SK-N-SH (cell line): Measurements from ENCODE around the gene CALML6.

Experiments used
- CTCF ChIP-seq: fragments of 200-600 bp; sonication (generic); IDR thresholded peaks from 2 replicates; pipeline ENCODE4 v1.6.1; 2017; ENCODE audit warnings: antibody characterized with exemption, mild to moderate bottlenecking, moderate library complexity
- FOSL2 ChIP-seq: IDR thresholded peaks from 2 replicates; pipeline ENCODE4 v1.4.0; 2012; ENCODE audit warnings: low read depth, mild to moderate bottlenecking, moderate library complexity, borderline replicate concordance
- GATA2 ChIP-seq: sonication (generic); formaldehyde crosslinking; IDR thresholded peaks from 2 replicates; pipeline ENCODE4 v1.5.0; 2020; ENCODE audit warnings: mild to moderate bottlenecking, missing genetic modification reagents
- NFIC ChIP-seq: IDR thresholded peaks from 2 replicates; pipeline ENCODE4 v1.4.0; 2012; ENCODE audit warnings: borderline replicate concordance
- REST ChIP-seq: IDR thresholded peaks from 2 replicates; pipeline ENCODE4 v1.6.1; 2012; ENCODE audit warnings: mild to moderate bottlenecking, low read depth, low read length, moderate library complexity
- TAF1 ChIP-seq: IDR thresholded peaks from 2 replicates; pipeline ENCODE4 v1.6.1; 2012; ENCODE audit warnings: low read depth, mild to moderate bottlenecking, low read length, moderate library complexity, borderline replicate concordance
- TEAD4 ChIP-seq: IDR thresholded peaks from 2 replicates; pipeline ENCODE4 v1.4.0; 2012; ENCODE audit warnings: mild to moderate bottlenecking, borderline replicate concordance; ENCODE audit not compliant: insufficient read depth

- TF ChIP-seq REST = no peak
- TF ChIP-seq CTCF = no peak
- no peak for TF ChIP-seq TAF1
- TF ChIP-seq FOSL2 = no peak
- no peak for TF ChIP-seq TEAD4
- no peak for TF ChIP-seq GATA2 (CRISPR knock-in tag)
- TF ChIP-seq NFIC = no peak
Measured at GRCh38 chr1:1937061-1937460, 22.0 kb downstream of the CALML6 start.
